WTC11 (cell line): Measurements from ENCODE around the gene TAS2R40. TPM values are rescaled to one million over a fixed set of nuclear protein-coding genes. Genes with fewer than 3 reads are reported as not detected.

Experiments used
- ATAC-seq: fragments of 200-7000 bp; cut with Tn5 transposase; 2 replicates; pipeline ENCODE4 v1.10.0; 2021; ENCODE audit warnings: mild to moderate bottlenecking, moderate library complexity
- CTCF ChIA-PET: fragments of 300-600 bp; sonication (Branson Sonifier 250); formaldehyde crosslinking; loops from one replicate; lab custom pipeline; 2021; ENCODE audit warnings: antibody characterized with exemption; lab: Charles Lee
- POLR2A ChIA-PET: fragments of 350-600 bp; sonication (Branson Sonifier 250); formaldehyde crosslinking; loops from one replicate; lab custom pipeline; 2021; ENCODE audit warnings: antibody characterized with exemption; lab: Charles Lee
- DNase-seq: peaks from one replicate; pipeline ENCODE4 v3.0.0; 2021; ENCODE audit warnings: low spot score
- H3K27ac Mint-ChIP-seq: 2 replicates; pipeline ENCODE4 v1.8.0; 2021; ENCODE audit warnings: mixed read lengths
- H3K27me3 Mint-ChIP-seq: 2 replicates; pipeline ENCODE4 v1.8.0; 2021; ENCODE audit warnings: low read depth, mild to moderate bottlenecking, moderate library complexity, mixed read lengths
- H3K36me3 Mint-ChIP-seq: 2 replicates; pipeline ENCODE4 v1.8.0; 2021; ENCODE audit warnings: mixed read lengths
- H3K4me1 Mint-ChIP-seq: 2 replicates; pipeline ENCODE4 v1.8.0; 2022; ENCODE audit warnings: mixed read lengths
- H3K4me3 Mint-ChIP-seq: 2 replicates; pipeline ENCODE4 v1.8.0; 2021; ENCODE audit warnings: mild to moderate bottlenecking, moderate library complexity, mixed read lengths
- H3K9me3 Mint-ChIP-seq: 2 replicates; pipeline ENCODE4 v1.8.0; 2021; ENCODE audit warnings: mixed read lengths
- ATF1 ChIP-seq: sonication (generic); formaldehyde crosslinking; IDR thresholded peaks from 2 replicates; pipeline ENCODE4 v1.8.1; 2023; ENCODE audit warnings: mild to moderate bottlenecking, moderate library complexity, missing genetic modification reagents
- CREM ChIP-seq: sonication (generic); formaldehyde crosslinking; IDR thresholded peaks from 2 replicates; pipeline ENCODE4 v1.8.1; 2022; ENCODE audit warnings: mild to moderate bottlenecking, missing genetic modification reagents, moderate library complexity
- CTCF ChIP-seq: fragments of 200-600 bp; IDR thresholded peaks from 2 replicates; pipeline ENCODE4 v1.8.0; 2022; ENCODE audit warnings: antibody characterized with exemption
- E2F5 ChIP-seq: sonication (generic); formaldehyde crosslinking; IDR thresholded peaks from 2 replicates; pipeline ENCODE4 v1.8.1; 2022; ENCODE audit warnings: mild to moderate bottlenecking, moderate library complexity, missing genetic modification reagents
- ELF4 ChIP-seq: sonication (generic); formaldehyde crosslinking; IDR thresholded peaks from 2 replicates; pipeline ENCODE4 v1.8.1; 2022; ENCODE audit warnings: low read depth, mild to moderate bottlenecking, moderate library complexity, missing genetic modification reagents
- ESRRA ChIP-seq: sonication (generic); formaldehyde crosslinking; IDR thresholded peaks from 2 replicates; pipeline ENCODE4 v1.8.1; 2022; ENCODE audit warnings: mild to moderate bottlenecking, missing genetic modification reagents, borderline replicate concordance
- FOXP1 ChIP-seq: sonication (generic); formaldehyde crosslinking; IDR thresholded peaks from 2 replicates; pipeline ENCODE4 v1.8.0; 2022; ENCODE audit warnings: missing genetic modification reagents, mild to moderate bottlenecking, moderate library complexity, borderline replicate concordance
- GABPB1 ChIP-seq: sonication (generic); formaldehyde crosslinking; IDR thresholded peaks from 2 replicates; pipeline ENCODE4 v1.8.1; 2023; ENCODE audit warnings: mild to moderate bottlenecking, missing genetic modification reagents
- IRF2 ChIP-seq: sonication (generic); formaldehyde crosslinking; IDR thresholded peaks from 2 replicates; pipeline ENCODE4 v1.8.0; 2022; ENCODE audit warnings: low read depth, missing genetic modification reagents, borderline replicate concordance
- JAZF1 ChIP-seq: fragments of 250-450 bp; sonication (Bioruptor Pico); IDR thresholded peaks from 2 replicates; pipeline ENCODE4 v1.9.0; 2021; ENCODE audit warnings: moderate library complexity, mild to moderate bottlenecking, inconsistent platforms
- MXD4 ChIP-seq: fragments of 250-450 bp; sonication (Bioruptor Pico); IDR thresholded peaks from 2 replicates; pipeline ENCODE4 v1.8.0; 2021; ENCODE audit warnings: mild to moderate bottlenecking, moderate library complexity, borderline replicate concordance
- NR3C1 ChIP-seq: sonication (generic); formaldehyde crosslinking; conservative IDR thresholded peaks from 2 replicates; pipeline ENCODE4 v1.8.1; 2023; ENCODE audit warnings: low read depth, mild to moderate bottlenecking, missing genetic modification reagents
- RORB ChIP-seq: fragments of 250-450 bp; sonication (Bioruptor Pico); IDR thresholded peaks from 2 replicates; pipeline ENCODE4 v1.9.0; 2021; ENCODE audit warnings: mild to moderate bottlenecking
- SP1 ChIP-seq: sonication (generic); formaldehyde crosslinking; conservative IDR thresholded peaks from 2 replicates; pipeline ENCODE4 v1.8.1; 2022; ENCODE audit warnings: missing genetic modification reagents
- TEAD4 ChIP-seq: sonication (generic); formaldehyde crosslinking; IDR thresholded peaks from 2 replicates; pipeline ENCODE4 v1.8.0; 2022; ENCODE audit warnings: mild to moderate bottlenecking, missing genetic modification reagents
- USF1 ChIP-seq: sonication (generic); formaldehyde crosslinking; IDR thresholded peaks from 2 replicates; pipeline ENCODE4 v1.8.0; 2022; ENCODE audit warnings: mild to moderate bottlenecking, missing genetic modification reagents
- ZNF423 ChIP-seq: fragments of 250-450 bp; sonication (Bioruptor Pico); IDR thresholded peaks from 2 replicates; pipeline ENCODE4 v2.1.2; 2022; ENCODE audit warnings: mild to moderate bottlenecking, moderate library complexity
- total RNA-seq: library from RNA; stranded (reverse); gene quantifications from 3 replicates; pipeline ENCODE4 v1.2.3, GENCODE V29; 2021
- TF ChIP-seq, protein P1 (sequence below): sonication (generic); formaldehyde crosslinking; IDR thresholded peaks from 2 replicates; pipeline ENCODE4 v1.8.0; 2023; ENCODE audit warnings: missing genetic modification reagents
- TF ChIP-seq, protein P2 (sequence below): sonication (generic); formaldehyde crosslinking; IDR thresholded peaks from 2 replicates; pipeline ENCODE4 v1.8.0; 2022; ENCODE audit warnings: mild to moderate bottlenecking, missing genetic modification reagents
- TF ChIP-seq, protein P3 (sequence below): sonication (generic); formaldehyde crosslinking; IDR thresholded peaks from 2 replicates; pipeline ENCODE4 v1.8.0; 2023; ENCODE audit warnings: missing genetic modification reagents, mild to moderate bottlenecking, borderline replicate concordance
- TF ChIP-seq, protein P4 (sequence below): sonication (generic); formaldehyde crosslinking; IDR thresholded peaks from 2 replicates; pipeline ENCODE4 v1.8.0; 2022; ENCODE audit warnings: mild to moderate bottlenecking, missing genetic modification reagents

TAS2R40 gene
- total RNA-seq, 1 experiment from 2014 or later = not detected

- Mint-ChIP-seq H3K27me3 (peaks cover 14% of the 10 kb centered on the region), H3K4me3 (0 out of 2 replicates have a peak overlapping the region, but pooled peaks have one; percentile 16), H3K4me1 (peaks cover 12% of the 10 kb centered on the region), H3K36me3 (no peaks in the 10 kb centered on the region), H3K27ac (no peak overlapping the region), H3K9me3 (peaks cover 4% of the 10 kb centered on the region)
- CTCF ChIA-PET = no interaction called here
- TF ChIP-seq JAZF1 (CRISPR knock-in tag) (no peak), ELF4 (CRISPR knock-in tag) (no peak), CTCF (no peak), RORB (no peak), IRF2 (CRISPR knock-in tag) (no peak), NR3C1 (CRISPR knock-in tag) (no peak), TEAD4 (CRISPR knock-in tag) (no peak)
- DNase-seq (no peak), ATAC-seq (no peak)
- POLR2A ChIA-PET = no interaction called here
These were observed 40.1 kb downstream of the TAS2R40 start for GRCh38 chr7:143261901-143262300.

DNA sequence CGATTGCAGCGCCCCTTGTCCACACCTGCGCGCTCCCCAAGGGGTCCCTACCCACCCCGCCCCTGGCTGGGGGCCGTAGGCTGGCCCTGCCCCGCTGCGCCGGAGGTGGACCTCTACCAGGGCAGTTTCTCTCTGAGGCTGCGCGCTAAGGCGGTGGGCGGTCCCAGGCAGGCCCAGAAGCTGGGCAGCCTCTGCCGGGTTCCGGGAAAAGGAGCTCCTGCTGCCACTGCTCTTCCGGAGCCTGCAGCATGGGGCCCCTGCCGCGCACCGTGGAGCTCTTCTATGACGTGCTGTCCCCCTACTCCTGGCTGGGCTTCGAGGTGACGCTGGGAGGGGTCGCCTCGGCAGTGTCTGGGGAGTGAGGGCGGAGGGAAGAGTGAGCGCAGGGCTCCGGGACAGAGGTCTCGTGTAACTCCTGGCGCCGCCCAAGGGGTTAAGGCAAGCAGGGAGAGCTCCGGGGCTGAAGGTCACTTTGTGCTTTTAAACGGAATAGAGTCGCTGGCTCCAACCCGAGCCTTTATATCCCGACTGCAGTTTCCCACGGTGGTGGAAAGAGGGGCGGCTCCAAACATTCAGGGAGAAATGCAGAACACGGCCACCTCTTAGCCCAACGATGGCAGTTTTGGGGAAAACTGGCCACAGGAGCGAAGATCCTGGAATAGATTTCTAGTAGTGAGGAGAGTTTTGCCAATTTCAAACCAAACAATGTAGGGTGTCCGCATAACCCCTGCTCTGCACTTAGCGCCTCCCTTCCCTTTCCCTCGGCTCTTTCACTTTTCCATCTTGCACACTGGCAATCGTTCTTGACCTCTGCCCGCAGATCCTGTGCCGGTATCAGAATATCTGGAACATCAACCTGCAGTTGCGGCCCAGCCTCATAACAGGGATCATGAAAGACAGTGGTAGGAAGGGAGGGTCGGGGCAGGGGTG is 41.7 kb downstream of the TAS2R40 start, which contains the start of gene GSTK1:
TSS of gene GSTK1 (plus strand) at position 176 of the 930 bp plus-strand sequence. CDS start at position 249, 73 bp downstream.
- H3K27me3 Mint-ChIP-seq = peaks cover 14% of the 10 kb centered on the region
- H3K4me3 Mint-ChIP-seq = peak within 1 kb of the TSS; percentile 89
- DNase-seq = peak; percentile 73
- peak; percentile 95 for ATAC-seq
- no peak within 1 kb of the TSS for H3K27ac Mint-ChIP-seq
- ChIA-PET POLR2A (interaction anchor here (0.6 to 1.1 kb wide), 4 partner anchors 10 to 36 kb away, joined by 3 to 7 read pairs (median 4); partner anchors contain the start of gene CASP2), CTCF (interaction anchor here (0.9 to 1.7 kb wide), 9 partner anchors 13 to 254 kb away, joined by 3 to 19 read pairs (median 5); partner anchors contain the start of gene CASP2)
- H3K36me3 Mint-ChIP-seq = peaks cover 4% of the 10 kb centered on the region; the same call in 1 of the 2 replicates
- peaks cover 4% of the 10 kb centered on the region for H3K9me3 Mint-ChIP-seq
- peaks cover 12% of the 10 kb centered on the region for H3K4me1 Mint-ChIP-seq
- TF ChIP-seq, protein P1, sequence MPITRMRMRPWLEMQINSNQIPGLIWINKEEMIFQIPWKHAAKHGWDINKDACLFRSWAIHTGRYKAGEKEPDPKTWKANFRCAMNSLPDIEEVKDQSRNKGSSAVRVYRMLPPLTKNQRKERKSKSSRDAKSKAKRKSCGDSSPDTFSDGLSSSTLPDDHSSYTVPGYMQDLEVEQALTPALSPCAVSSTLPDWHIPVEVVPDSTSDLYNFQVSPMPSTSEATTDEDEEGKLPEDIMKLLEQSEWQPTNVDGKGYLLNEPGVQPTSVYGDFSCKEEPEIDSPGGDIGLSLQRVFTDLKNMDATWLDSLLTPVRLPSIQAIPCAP (CRISPR knock-in tag) = no peak
- TF ChIP-seq CREM (peak; percentile 67; the same call in 1 of the 2 replicates), ATF1 (peak; percentile 66; the same call in 1 of the 2 replicates), E2F5 (CRISPR knock-in tag) (peak; percentile 81; the same call in 1 of the 2 replicates), ESRRA (CRISPR knock-in tag) (peak; percentile 53; the same call in 1 of the 2 replicates), USF1 (CRISPR knock-in tag) (peak; percentile 17; the same call in 1 of the 2 replicates), MXD4 (no peak), SP1 (CRISPR knock-in tag) (peak; percentile 38; the same call in 1 of the 2 replicates), GABPB1 (CRISPR knock-in tag) (peak; percentile 75), ZNF423 (CRISPR knock-in tag) (peak; percentile 80), FOXP1 (peak; percentile 39; the same call in 1 of the 2 replicates)
- TF ChIP-seq, protein P2, sequence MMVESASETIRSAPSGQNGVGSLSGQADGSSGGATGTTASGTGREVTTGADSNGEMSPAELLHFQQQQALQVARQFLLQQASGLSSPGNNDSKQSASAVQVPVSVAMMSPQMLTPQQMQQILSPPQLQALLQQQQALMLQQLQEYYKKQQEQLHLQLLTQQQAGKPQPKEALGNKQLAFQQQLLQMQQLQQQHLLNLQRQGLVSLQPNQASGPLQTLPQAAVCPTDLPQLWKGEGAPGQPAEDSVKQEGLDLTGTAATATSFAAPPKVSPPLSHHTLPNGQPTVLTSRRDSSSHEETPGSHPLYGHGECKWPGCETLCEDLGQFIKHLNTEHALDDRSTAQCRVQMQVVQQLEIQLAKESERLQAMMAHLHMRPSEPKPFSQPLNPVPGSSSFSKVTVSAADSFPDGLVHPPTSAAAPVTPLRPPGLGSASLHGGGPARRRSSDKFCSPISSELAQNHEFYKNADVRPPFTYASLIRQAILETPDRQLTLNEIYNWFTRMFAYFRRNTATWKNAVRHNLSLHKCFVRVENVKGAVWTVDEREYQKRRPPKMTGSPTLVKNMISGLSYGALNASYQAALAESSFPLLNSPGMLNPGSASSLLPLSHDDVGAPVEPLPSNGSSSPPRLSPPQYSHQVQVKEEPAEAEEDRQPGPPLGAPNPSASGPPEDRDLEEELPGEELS (CRISPR knock-in tag) = no peak
- TF ChIP-seq, protein P3, sequence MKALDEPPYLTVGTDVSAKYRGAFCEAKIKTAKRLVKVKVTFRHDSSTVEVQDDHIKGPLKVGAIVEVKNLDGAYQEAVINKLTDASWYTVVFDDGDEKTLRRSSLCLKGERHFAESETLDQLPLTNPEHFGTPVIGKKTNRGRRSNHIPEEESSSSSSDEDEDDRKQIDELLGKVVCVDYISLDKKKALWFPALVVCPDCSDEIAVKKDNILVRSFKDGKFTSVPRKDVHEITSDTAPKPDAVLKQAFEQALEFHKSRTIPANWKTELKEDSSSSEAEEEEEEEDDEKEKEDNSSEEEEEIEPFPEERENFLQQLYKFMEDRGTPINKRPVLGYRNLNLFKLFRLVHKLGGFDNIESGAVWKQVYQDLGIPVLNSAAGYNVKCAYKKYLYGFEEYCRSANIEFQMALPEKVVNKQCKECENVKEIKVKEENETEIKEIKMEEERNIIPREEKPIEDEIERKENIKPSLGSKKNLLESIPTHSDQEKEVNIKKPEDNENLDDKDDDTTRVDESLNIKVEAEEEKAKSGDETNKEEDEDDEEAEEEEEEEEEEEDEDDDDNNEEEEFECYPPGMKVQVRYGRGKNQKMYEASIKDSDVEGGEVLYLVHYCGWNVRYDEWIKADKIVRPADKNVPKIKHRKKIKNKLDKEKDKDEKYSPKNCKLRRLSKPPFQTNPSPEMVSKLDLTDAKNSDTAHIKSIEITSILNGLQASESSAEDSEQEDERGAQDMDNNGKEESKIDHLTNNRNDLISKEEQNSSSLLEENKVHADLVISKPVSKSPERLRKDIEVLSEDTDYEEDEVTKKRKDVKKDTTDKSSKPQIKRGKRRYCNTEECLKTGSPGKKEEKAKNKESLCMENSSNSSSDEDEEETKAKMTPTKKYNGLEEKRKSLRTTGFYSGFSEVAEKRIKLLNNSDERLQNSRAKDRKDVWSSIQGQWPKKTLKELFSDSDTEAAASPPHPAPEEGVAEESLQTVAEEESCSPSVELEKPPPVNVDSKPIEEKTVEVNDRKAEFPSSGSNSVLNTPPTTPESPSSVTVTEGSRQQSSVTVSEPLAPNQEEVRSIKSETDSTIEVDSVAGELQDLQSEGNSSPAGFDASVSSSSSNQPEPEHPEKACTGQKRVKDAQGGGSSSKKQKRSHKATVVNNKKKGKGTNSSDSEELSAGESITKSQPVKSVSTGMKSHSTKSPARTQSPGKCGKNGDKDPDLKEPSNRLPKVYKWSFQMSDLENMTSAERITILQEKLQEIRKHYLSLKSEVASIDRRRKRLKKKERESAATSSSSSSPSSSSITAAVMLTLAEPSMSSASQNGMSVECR = no peak; the same call in 1 of the 2 replicates
- TF ChIP-seq, protein P4, sequence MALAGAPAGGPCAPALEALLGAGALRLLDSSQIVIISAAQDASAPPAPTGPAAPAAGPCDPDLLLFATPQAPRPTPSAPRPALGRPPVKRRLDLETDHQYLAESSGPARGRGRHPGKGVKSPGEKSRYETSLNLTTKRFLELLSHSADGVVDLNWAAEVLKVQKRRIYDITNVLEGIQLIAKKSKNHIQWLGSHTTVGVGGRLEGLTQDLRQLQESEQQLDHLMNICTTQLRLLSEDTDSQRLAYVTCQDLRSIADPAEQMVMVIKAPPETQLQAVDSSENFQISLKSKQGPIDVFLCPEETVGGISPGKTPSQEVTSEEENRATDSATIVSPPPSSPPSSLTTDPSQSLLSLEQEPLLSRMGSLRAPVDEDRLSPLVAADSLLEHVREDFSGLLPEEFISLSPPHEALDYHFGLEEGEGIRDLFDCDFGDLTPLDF (CRISPR knock-in tag) = 0 out of 2 replicates have a peak, but pooled peaks have one; percentile 23
